Panc1 (cell line): ENCODE measurements around the gene ADCY2. TPM values are rescaled to one million over a fixed set of nuclear protein-coding genes. Genes with fewer than 3 reads are reported as not detected.

ENCODE experiments used
- ATAC-seq: fragments of 200-7000 bp; cut with Tn5 transposase; 2 replicates; pipeline ENCODE4 v1.9.1; 2020; ENCODE audit warnings: mild to moderate bottlenecking, moderate library complexity
- BruUV-seq: library from RNA; stranded (reverse); fragments of 400-500 nt; replicated peaks from 2 replicates; lab custom pipeline; 2021; lab: Mats Ljungman, UMichigan
- CTCF ChIA-PET: fragments of 300-600 bp; sonication (Branson Sonifier 250); formaldehyde crosslinking; loops from one replicate; lab custom pipeline; 2022; ENCODE audit warnings: antibody characterized with exemption; lab: Charles Lee
- POLR2A ChIA-PET: fragments of 300-600 bp; sonication (Branson Sonifier 250); formaldehyde crosslinking; loops from one replicate; lab custom pipeline; 2022; ENCODE audit warnings: antibody characterized with exemption; lab: Charles Lee
- DNase-seq: peaks from one replicate; pipeline ENCODE4 v3.0.0-alpha.2; 2010; ENCODE audit warnings: low read depth, low spot score
- H3K27ac ChIP-seq: 2 replicates; pipeline ENCODE4 v1.5.1; 2011; ENCODE audit warnings: mild to moderate bottlenecking, low read length, inconsistent platforms
- H3K27me3 ChIP-seq: fragments of 200-500 bp; sonication (Bioruptor generic); 2 replicates; pipeline ENCODE4 v1.6.0; 2014; ENCODE audit warnings: low read length, inconsistent platforms; ENCODE audit not compliant: control insufficient read depth, insufficient read depth
- H3K36me3 ChIP-seq: fragments of 200-500 bp; sonication (Bioruptor generic); 2 replicates; pipeline ENCODE4 v1.5.1; 2014; ENCODE audit warnings: inconsistent platforms, mild to moderate bottlenecking, low read length, moderate library complexity; ENCODE audit not compliant: control insufficient read depth, insufficient read depth
- H3K4me1 ChIP-seq: 2 replicates; pipeline ENCODE4 v1.5.1; 2011; ENCODE audit warnings: inconsistent platforms, mild to moderate bottlenecking, low read length, moderate library complexity; ENCODE audit not compliant: control insufficient read depth, insufficient read depth
- H3K4me3 ChIP-seq, 2 experiments: 2 replicates each; pipeline ENCODE4 v1.5.1; 2011 to 2012; ENCODE audit warnings: low read depth in 2 of 2, low read length in 2 of 2, mild to moderate bottlenecking in 2 of 2, inconsistent platforms in 1 of 2, moderate library complexity in 1 of 2
- H3K9me3 ChIP-seq: fragments of 200-500 bp; sonication (Bioruptor generic); 2 replicates; pipeline ENCODE4 v1.5.1; 2014; ENCODE audit warnings: low read depth, mild to moderate bottlenecking, inconsistent platforms, low read length, moderate library complexity; ENCODE audit not compliant: control insufficient read depth, insufficient read depth
- POLR2AphosphoS5 ChIP-seq: IDR thresholded peaks from 2 replicates; pipeline ENCODE4 v1.6.1; 2012; ENCODE audit warnings: mild to moderate bottlenecking, low read depth, low read length, moderate library complexity
- REST ChIP-seq, 2 experiments: IDR thresholded peaks; 2 replicates each; pipeline ENCODE4 v1.6.1; 2011 to 2012; ENCODE audit warnings: low read depth in 2 of 2, control low read depth in 1 of 2, low read length in 1 of 2, mild to moderate bottlenecking in 1 of 2, moderate library complexity in 1 of 2; ENCODE audit not compliant: insufficient read depth in 1 of 2
- SIN3A ChIP-seq: IDR thresholded peaks from 2 replicates; pipeline ENCODE4 v1.6.1; 2012; ENCODE audit warnings: low read depth, mild to moderate bottlenecking, low read length, moderate library complexity, borderline replicate concordance; ENCODE audit not compliant: insufficient read depth
- TCF7L2 ChIP-seq: IDR thresholded peaks from 2 replicates; pipeline ENCODE4 v1.6.1; 2011; ENCODE audit warnings: mild to moderate bottlenecking, low read depth, low read length, inconsistent platforms
- in situ Hi-C: cut with HindIII; loops from 2 replicates; pipeline ENCODE4 v1.10.0; 2016; ENCODE audit warnings: low sequenced_read_pairs, low pct_unique_long_range_greater_than_20kb
- intact Hi-C: fragments of 100-400 bp; cut with micrococcal nuclease; formaldehyde crosslinking; loops from one replicate; pipeline ENCODE4 v1.10.0; 2022; ENCODE audit not compliant: unreplicated experiment
- total RNA-seq: library from RNA; stranded (reverse); gene quantifications from one replicate; pipeline ENCODE4 v1.2.1, GENCODE V29; 2021; ENCODE audit not compliant: unreplicated experiment
- TF ChIP-seq, protein P1 (sequence below): fragments of 450-650 bp; IDR thresholded peaks from 2 replicates; pipeline ENCODE4 v1.5.1; 2017; ENCODE audit warnings: mild to moderate bottlenecking

The ADCY2 gene
- total RNA-seq, 1 experiment from 2014 or later, result 0.13 TPM

DNA sequence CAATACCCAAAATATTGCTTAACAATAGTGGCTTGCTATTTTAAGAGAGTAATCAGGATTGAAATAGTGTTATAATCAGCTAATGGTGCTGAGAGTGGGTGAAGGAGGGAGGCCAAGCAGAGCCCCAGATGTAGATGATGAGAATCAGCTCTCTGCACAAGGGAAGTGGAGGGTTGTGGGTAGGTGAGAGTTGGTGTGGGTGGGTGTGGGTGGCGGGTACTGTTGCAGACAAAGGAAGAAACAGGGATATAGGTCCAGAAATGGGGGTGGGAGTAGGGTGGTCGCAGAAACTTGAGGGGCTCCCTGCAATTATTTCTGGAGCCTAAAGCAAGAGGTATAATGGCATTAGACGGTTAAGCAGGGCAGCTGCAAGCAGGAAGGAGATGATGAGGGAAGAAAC is 7.4 kb upstream of the ADCY2 start:
- Histone ChIP-seq H3K36me3 (no peaks in the 10 kb centered on the region), H3K9me3 (no peaks in the 10 kb centered on the region), H3K27me3 (peaks cover 3% of the 10 kb centered on the region; the same call in 1 of the 2 replicates), H3K27ac (no peak overlapping the region), H3K4me3 (no peak overlapping the region), H3K4me1 (no peaks in the 10 kb centered on the region)
- ATAC-seq, result no peak
- CTCF ChIA-PET, result no interaction called here
- TF ChIP-seq SIN3A (no peak), POLR2AphosphoS5 (no peak), REST (IDR thresholded peaks at IDR 0.05; ENCODE audit: insufficient read depth in 1 of 2, low read depth in 2 of 2, low read length in 1 of 2) (no peak), TCF7L2 (no peak)
- TF ChIP-seq, protein P1, sequence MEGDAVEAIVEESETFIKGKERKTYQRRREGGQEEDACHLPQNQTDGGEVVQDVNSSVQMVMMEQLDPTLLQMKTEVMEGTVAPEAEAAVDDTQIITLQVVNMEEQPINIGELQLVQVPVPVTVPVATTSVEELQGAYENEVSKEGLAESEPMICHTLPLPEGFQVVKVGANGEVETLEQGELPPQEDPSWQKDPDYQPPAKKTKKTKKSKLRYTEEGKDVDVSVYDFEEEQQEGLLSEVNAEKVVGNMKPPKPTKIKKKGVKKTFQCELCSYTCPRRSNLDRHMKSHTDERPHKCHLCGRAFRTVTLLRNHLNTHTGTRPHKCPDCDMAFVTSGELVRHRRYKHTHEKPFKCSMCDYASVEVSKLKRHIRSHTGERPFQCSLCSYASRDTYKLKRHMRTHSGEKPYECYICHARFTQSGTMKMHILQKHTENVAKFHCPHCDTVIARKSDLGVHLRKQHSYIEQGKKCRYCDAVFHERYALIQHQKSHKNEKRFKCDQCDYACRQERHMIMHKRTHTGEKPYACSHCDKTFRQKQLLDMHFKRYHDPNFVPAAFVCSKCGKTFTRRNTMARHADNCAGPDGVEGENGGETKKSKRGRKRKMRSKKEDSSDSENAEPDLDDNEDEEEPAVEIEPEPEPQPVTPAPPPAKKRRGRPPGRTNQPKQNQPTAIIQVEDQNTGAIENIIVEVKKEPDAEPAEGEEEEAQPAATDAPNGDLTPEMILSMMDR, result no peak
- no peak for DNase-seq
- in situ Hi-C loops, result no loop called here
- POLR2A ChIA-PET, result no interaction called here
- intact Hi-C loops, result no loop called here
- BruUV-seq, result no TSS peak

- H3K27ac ChIP-seq, result no peak overlapping the region
- no peaks in the 10 kb centered on the region for H3K36me3 ChIP-seq
- intact Hi-C loops (loop anchor here (10.0 kb wide), 1 partner anchor 354 kb away; no protein-coding TSS in a partner anchor), in situ Hi-C loops (no loop called here)
- no peaks in the 10 kb centered on the region for H3K4me1 ChIP-seq
- H3K27me3 ChIP-seq, result peaks cover 5% of the 10 kb centered on the region
- ChIA-PET POLR2A (no interaction called here), CTCF (no interaction called here)
- no TSS peak for BruUV-seq
- no peaks in the 10 kb centered on the region for H3K9me3 ChIP-seq
- ATAC-seq (no peak), DNase-seq (no peak)
- H3K4me3 ChIP-seq, result no peak overlapping the region
- TF ChIP-seq, protein P1, result no peak; the same call in 1 of the 2 replicates
- no peak for TF ChIP-seq TCF7L2
- no peak for TF ChIP-seq POLR2AphosphoS5
- no peak for TF ChIP-seq REST (IDR thresholded peaks at IDR 0.05; ENCODE audit: insufficient read depth in 1 of 2, low read depth in 2 of 2, low read length in 1 of 2)
- no peak for TF ChIP-seq SIN3A
Observed at GRCh38 chr5:7391215-7391614, 4.7 kb upstream of the ADCY2 start.
